Cerebellar nuclear complex (tissue), 1 donor: ENCODE measurements around the gene PRRX2.
"Not testable (repeated sequence)": the region's sequence is repeated elsewhere in the genome, so short reads cannot be mapped to it uniquely, and the experiment has no call there.

Source experiments
- DNase-seq, 2 experiments: peaks; one replicate each; lab custom pipeline; 2025; lab: John Stamatoyannopoulos, UW

The PRRX2 gene

DNA sequence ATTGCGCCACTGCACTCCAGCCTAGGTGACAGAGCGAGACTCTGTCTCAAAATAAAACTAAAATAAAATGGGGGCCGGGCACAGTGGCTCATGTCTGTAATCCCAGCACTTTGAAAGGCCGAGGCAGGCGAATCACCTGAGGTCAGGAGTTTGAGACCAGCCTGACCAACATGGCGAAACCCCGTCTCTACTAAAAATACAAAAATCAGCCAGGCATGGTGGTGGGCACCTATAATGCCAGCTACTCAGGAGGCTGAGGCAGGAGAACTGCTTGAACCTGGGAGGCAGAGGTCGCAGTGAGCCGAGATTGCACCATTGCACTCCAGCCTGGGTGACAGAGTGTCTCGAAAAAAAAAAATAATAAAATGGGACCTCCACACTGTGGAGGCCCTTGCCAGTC is 29.1 kb upstream of the PRRX2 start:
- not testable (repeated sequence) for DNase-seq

DNA sequence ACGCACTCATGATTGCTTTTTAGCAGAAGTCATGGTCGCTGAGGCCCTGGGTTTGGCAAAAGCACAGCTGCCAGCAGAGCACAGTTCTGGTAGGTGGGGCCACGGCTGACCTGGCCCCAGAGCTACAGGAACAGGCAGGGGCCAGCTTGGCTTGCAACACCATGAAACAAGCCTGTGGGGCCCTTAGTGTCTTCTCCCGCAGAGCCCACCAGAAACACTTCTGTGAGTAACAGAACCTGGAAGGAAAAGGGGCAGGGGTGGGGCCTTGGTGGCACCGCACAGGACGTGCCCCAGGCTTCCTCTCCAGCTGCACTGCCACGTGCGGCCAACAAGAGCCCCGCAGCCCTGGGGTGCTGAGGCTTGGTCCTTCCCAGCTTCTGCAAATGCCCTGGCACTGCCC is 28.3 kb upstream of the PRRX2 start:
- no peak for DNase-seq

DNA sequence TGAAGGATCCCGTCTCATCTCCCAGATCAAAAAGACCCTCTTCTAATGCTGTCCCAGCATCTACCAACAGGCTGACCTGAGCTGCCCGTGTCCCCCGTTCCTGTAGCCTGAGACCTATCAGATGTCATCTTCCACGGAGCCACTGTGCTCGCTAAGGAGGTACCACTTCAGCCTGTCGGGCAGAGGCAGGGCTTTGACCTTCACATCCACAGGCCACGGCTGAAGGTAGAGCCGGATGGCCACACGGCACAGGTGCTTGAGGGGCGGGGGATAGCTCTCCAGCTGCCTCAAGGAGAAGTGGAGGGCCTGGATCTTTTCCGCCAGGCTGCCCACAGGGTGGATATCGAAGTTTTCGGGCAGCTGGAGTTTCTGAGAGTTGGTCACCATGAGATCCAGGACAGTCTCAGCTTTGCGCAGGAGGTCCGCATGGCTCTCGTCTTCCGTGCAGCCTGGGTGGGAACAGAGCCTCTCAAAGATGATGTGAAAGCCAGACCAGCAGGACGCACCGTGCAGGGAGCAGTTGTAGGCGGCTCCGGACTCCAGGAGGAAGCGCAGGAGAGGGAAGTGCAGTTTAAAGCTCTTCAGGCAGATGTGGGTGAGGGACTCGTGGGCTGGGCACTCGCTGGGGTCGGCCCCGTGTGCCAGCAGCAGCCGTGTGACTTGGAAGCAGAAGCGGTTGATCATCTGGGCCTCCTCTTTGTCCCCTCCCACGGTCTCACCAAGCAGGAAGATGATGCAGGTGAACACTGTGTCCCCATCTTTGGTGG is 27.6 kb upstream of the PRRX2 start:
- DNase-seq, result no peak

GRCh38 chr9:129639034-129639630 is 26.3 kb upstream of the PRRX2 start:
- no peak for DNase-seq

GRCh38 chr9:129639756-129640085 is 25.7 kb upstream of the PRRX2 start:
- no peak for DNase-seq

- no peak for DNase-seq
These were observed 25.2 kb upstream of the PRRX2 start for GRCh38 chr9:129640086-129640870.

DNA sequence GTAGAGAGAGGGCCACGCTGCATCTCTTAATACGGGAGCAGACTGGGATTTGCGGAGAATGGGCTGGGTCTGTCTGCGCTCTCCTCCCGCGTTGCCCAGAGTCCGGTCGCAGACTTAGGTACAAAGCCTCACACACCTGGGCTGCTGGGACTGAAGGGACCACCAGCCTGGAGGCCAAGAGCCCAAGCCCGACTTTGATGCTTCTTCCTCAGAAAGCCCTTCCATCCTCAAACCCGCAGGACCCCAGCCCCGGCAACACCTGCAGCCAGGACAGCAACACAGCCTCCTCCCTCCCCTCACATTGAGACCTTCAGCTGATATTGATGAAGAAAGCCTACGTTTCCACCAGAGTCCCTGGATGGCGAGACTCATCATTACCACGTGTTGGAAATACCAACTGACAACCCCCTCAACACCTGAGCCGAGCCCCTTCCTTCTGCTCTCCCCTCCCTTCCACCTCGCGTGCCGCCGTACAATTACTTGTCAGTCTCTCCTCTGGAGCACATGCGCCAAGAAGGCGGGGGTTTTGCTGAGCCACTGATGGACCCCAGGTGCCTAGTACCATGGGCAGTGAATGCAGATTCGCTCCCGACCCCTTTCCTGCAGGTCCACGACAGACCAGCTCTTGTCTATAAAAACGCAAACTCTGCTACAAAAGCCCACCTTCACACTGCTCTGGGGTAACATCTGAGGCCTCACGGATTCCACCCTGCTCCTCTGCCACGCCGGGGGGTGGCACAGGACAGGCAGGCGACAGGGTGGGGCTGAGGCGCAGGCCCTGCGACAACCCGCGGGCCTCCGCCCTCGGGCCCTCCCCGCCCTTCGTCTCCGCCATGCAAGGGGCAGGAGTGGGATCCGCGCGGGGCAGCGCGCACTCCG is 24.3 kb upstream of the PRRX2 start:
- no peak for DNase-seq

DNA sequence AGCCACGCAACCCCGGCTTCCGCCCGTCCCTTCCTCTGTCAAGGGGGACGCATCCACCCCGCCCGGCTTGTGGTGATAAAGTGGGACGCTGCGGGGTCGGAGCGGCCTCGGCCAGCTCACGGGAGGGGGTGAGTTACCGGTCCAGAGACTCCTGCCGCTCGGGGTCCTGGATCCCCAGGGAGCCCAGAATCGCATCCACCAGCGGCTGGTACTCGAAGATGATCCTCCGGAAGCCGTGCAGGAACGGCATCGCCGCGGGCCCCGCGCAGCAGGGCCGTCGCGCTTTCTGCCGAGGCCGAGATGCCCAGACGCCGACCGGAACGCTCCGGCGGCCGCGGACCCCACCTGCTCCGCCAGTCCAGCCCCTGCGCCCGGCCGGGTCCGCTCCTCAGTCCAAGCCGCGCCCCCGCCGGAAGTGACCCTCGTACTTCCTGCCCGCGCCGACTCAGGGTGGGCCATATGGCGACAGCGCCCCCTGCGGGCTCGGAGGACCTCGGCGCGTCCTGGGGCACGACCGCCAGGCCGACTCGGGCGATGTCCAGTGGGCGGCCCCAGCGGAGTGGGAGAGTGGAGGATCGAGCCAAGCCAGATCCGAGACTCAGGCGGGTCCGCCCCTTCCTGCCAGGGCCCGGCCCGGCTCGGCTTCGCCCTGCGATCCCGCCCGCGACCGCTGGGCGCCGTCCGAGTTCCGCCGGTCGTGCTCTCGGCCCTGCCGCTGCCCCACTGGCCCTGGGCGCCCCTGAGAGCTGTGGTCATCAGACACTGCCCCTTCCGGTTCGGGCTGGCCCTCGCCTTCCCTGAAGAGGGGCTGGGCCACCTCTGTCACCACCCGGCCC is 23.5 kb upstream of the PRRX2 start, which contains the start of gene ASB6:
Gene ASB6, minus strand, starts transcription at position 402 of the 836 bp plus-strand sequence. Its CDS starts 152 bp downstream, at position 250.
- DNase-seq, result peak in 1 of 2 experiments; percentile 71

DNA sequence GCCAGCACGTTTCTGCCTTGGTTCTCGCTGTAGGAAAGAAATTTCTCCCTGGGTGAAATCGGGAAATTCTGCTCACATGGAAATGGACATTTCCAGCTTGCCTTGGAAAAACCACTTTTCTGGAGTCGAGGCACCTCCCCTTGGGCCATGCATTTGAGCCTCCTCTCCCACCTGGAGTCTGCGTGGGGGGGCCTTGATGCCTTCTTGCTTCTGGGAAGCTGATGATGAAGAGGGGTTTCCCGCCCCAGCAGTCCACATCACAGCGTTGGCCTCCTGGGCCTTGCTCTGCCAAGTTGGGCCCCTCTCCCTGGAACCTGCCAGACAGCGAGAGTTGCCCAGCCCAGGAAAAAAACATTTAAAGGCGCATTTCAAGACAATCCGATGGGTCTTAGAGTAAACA is 21.7 kb upstream of the PRRX2 start:
- DNase-seq, result no peak

- no peak for DNase-seq
These were observed 21.1 kb upstream of the PRRX2 start for GRCh38 chr9:129644365-129644764.

DNA sequence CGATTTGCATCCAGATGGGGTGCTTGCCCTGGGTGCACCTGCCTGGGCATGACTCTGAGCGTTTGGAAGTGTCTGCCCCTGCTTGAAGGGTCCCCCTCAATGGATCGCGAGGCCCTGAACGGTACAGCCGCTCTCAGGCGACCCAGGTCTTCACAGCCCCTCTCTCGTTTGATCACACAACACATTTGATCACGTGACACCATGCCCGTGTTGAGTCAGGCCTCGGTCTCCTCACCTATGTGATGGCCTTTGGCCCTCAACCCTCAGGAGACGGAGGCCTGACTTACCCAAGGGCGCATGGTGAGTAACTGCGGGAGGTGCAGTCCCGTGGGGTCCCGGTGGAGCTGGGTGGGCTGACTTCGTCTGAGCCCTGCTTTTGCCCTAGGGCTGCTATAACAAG is 20.5 kb upstream of the PRRX2 start:
- no peak for DNase-seq

DNA sequence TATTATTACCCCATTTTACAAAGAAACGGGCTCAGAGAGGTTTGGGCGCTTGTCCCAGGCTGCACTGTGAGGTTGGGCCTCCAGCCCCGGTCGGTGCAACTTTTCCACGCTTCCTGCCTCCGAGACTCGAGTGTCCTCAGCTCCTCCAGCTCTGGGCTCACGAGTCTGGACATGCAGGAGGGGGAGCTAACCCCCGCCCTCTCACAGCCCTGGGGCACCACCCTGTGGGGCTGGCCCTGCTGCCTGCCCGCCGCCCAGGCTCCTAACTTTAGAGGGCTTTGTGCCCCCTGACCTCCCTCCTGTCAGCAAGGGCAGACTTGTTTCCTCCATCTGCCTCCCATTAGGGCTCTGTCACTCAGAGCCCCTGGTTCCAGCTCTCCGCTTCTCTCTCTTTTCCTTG is 19.2 kb upstream of the PRRX2 start:
- DNase-seq, result no peak

- no peak for DNase-seq
These were observed 18.8 kb upstream of the PRRX2 start for GRCh38 chr9:129646654-129647053.

GRCh38 chr9:129647635-129648034 is 17.8 kb upstream of the PRRX2 start:
- no peak for DNase-seq

DNA sequence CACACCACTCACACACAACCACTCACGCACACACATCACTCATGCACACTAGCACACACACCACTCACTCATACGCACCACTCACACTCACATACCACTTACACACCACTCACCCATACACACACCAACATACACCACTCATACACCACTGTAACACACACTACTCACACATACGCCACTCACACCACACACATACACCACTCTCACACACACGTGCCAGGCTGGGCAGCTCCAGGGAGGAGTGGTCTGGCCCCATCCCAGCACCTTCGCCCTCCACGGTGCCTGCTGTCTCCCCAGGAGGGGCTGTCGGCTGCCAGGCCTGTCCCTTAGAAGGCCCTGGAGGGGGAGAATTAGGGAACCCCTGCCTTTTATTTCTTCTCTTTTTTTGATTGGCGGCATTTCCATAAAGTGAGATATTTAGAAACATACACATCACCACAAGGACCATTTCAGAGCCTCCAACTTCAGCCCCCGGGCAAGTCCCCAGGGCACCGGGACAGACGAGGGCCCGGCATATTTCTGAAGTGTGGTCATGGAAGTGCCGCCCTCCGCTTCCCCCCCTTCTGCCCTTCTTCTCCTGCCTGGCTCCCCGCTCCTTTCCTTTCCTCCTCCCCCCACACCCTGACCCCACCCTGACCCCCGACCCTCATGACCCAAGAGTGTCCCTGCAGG is 17.2 kb upstream of the PRRX2 start:
- DNase-seq, result no peak

DNA sequence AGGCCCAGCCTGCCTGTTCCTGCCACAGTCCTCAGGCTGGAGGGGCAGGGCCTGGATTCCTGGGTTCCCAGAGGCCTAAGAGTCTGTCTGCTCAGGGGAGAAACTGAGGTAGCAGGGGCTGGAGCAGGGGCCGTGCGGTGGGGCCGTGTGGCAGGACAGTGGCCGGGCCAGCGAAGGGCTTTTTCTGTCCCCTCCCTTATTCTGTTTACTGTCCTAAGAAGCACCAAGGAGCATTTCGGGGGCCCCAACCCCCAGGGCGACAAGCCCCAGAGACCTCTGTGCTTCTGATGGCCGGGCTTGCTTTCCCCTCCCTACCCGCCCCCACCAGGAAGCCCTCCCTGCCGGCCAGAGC is 16.7 kb upstream of the PRRX2 start:
- no peak for DNase-seq

DNA sequence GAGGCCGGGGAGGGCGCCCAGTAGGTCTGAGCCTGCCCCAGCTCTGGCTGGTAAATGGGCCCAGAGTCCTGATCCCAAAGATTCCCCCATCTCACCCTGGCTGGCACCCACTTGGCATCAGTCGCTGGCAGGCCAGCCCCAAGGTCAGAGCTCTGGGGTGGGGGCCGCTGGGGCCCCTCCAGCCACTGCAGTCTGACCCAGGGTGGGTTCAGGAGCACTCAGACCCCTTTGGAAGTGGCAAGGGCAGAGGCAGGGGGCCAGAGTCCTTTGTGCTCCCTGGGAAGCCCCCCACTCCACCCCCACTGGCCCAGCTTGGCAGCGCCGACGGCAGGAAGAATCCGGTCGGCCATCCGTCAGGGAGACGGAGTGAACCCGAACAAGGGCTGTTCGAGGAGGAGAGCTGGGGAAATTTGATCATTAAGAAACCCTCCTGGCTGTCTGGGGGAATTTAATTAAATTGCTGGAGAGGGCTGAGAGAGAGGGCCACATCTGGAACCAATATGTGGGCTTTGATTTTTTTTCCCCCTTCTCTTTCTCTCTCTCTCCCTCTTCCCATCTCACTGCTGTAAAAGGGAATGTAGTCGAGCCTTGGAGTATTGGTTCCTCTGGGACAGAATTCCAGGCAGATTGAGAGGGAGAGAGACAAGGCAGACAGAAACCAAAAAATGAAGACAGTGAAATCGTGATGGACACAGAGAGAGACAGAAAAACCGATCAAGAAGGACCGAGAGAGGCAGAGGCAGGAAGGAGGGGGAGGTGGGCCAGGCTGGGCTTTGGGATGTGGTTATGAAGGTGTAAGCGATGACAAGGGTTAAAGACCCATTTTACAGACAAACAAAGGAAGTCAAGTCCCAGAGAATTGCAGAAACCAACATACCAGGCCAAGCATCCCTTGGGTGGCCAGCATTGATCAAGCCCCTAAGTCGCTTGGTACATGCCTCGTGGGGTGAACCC is 15.4 kb upstream of the PRRX2 start:
- DNase-seq, result no peak

DNA sequence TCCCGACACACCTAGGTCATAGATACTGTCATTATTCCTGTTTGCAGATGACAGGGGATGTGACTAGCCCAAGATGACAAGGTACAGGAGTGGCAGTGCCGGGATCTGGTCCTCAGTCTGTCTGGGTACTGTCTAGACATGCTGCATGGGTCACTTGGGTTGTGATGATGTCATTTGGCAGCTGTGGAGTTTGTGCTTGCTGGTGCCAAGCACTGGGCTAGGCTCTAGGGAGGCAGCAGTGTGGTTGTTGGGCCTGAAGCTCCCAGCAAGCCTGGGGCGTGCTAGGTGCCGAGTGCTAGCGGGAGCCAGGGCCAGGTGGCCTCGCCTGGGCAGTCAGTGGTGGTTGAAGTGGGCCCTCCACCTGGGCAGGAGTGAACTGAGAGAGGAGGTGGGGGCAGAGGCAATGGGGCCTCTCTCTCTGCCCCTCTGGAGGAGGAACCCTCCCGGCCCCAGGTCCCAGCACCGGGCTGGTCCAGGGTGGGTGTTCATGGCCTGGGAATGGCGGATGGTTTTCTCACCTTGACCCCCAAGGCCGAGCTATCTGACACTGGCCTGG is 14.7 kb upstream of the PRRX2 start:
- no peak for DNase-seq
